Measurements from ENCODE around the gene IL6.
"Not testable (repeated sequence)": the region's sequence is repeated elsewhere in the genome, so short reads cannot be mapped to it uniquely, and the experiment has no call there.

DNA sequence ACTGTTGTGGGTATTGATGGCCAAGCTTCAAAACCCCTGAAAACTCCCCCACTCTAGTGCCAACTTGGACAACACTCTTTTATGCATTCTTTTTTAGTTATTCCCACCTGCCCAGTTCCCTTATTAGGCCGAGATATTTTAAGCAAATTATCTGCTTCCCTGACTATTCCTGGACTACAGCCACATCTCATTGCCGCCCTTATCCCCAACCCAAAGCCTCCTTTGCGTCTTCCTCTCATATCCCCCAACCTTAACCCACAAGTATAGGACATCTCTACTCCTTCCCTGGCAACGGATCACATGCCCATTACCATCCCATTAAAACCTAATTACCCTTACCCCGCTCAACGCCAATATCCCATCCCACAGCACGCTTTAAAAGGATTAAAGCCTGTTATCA lies 21.1 kb upstream of the IL6 start:
- TF ChIP-seq, protein P1, sequence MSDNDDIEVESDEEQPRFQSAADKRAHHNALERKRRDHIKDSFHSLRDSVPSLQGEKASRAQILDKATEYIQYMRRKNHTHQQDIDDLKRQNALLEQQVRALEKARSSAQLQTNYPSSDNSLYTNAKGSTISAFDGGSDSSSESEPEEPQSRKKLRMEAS (IDR thresholded peaks at IDR 0.05; ENCODE audit: low read depth): not testable (repeated sequence)
- TF ChIP-seq, protein P2, sequence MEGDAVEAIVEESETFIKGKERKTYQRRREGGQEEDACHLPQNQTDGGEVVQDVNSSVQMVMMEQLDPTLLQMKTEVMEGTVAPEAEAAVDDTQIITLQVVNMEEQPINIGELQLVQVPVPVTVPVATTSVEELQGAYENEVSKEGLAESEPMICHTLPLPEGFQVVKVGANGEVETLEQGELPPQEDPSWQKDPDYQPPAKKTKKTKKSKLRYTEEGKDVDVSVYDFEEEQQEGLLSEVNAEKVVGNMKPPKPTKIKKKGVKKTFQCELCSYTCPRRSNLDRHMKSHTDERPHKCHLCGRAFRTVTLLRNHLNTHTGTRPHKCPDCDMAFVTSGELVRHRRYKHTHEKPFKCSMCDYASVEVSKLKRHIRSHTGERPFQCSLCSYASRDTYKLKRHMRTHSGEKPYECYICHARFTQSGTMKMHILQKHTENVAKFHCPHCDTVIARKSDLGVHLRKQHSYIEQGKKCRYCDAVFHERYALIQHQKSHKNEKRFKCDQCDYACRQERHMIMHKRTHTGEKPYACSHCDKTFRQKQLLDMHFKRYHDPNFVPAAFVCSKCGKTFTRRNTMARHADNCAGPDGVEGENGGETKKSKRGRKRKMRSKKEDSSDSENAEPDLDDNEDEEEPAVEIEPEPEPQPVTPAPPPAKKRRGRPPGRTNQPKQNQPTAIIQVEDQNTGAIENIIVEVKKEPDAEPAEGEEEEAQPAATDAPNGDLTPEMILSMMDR (IDR thresholded peaks at IDR 0.05): not testable (repeated sequence)
- TF ChIP-seq TAF1 (IDR thresholded peaks at IDR 0.05; ENCODE audit: borderline replicate concordance, low read depth, low read length); TEAD4 (IDR thresholded peaks at IDR 0.05; ENCODE audit: borderline replicate concordance, insufficient read depth); EZH2phosphoT487 (IDR thresholded peaks at IDR 0.05; ENCODE audit: borderline replicate concordance, low read depth); RAD21 (IDR thresholded peaks at IDR 0.05; ENCODE audit: low read length); SIN3A (IDR thresholded peaks at IDR 0.05; ENCODE audit: borderline replicate concordance, low read depth, low read length); FOXM1 (IDR thresholded peaks at IDR 0.05; ENCODE audit: low read depth); YY1 (IDR thresholded peaks at IDR 0.05; ENCODE audit: low read depth): not testable (repeated sequence)
- TF ChIP-seq, protein P3, sequence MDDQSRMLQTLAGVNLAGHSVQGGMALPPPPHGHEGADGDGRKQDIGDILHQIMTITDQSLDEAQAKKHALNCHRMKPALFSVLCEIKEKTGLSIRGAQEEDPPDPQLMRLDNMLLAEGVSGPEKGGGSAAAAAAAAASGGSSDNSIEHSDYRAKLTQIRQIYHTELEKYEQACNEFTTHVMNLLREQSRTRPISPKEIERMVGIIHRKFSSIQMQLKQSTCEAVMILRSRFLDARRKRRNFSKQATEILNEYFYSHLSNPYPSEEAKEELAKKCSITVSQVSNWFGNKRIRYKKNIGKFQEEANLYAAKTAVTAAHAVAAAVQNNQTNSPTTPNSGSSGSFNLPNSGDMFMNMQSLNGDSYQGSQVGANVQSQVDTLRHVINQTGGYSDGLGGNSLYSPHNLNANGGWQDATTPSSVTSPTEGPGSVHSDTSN (IDR thresholded peaks at IDR 0.05): not testable (repeated sequence)
- TF ChIP-seq, protein P4, sequence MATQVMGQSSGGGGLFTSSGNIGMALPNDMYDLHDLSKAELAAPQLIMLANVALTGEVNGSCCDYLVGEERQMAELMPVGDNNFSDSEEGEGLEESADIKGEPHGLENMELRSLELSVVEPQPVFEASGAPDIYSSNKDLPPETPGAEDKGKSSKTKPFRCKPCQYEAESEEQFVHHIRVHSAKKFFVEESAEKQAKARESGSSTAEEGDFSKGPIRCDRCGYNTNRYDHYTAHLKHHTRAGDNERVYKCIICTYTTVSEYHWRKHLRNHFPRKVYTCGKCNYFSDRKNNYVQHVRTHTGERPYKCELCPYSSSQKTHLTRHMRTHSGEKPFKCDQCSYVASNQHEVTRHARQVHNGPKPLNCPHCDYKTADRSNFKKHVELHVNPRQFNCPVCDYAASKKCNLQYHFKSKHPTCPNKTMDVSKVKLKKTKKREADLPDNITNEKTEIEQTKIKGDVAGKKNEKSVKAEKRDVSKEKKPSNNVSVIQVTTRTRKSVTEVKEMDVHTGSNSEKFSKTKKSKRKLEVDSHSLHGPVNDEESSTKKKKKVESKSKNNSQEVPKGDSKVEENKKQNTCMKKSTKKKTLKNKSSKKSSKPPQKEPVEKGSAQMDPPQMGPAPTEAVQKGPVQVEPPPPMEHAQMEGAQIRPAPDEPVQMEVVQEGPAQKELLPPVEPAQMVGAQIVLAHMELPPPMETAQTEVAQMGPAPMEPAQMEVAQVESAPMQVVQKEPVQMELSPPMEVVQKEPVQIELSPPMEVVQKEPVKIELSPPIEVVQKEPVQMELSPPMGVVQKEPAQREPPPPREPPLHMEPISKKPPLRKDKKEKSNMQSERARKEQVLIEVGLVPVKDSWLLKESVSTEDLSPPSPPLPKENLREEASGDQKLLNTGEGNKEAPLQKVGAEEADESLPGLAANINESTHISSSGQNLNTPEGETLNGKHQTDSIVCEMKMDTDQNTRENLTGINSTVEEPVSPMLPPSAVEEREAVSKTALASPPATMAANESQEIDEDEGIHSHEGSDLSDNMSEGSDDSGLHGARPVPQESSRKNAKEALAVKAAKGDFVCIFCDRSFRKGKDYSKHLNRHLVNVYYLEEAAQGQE (IDR thresholded peaks at IDR 0.05; ENCODE audit: low read depth, low read length): not testable (repeated sequence)

Data from SK-N-SH (cell line).